SK-N-SH treated with all-trans-retinoic acid at 6 μM for 48 hours (cell line): ENCODE data around the gene ASPA.

ENCODE experiments used
- RARB ChIP-seq: fragments of 250-450 bp; sonication (Bioruptor Pico); IDR thresholded peaks from 2 replicates; pipeline ENCODE4 v1.8.0; 2021; ENCODE audit warnings: mild to moderate bottlenecking, moderate library complexity
- ZFP3 ChIP-seq: fragments of 250-450 bp; sonication (Bioruptor Pico); IDR thresholded peaks from 2 replicates; pipeline ENCODE4 v1.5.0; 2020; ENCODE audit warnings: mild to moderate bottlenecking, moderate library complexity
- TF ChIP-seq, protein P1 (sequence below): fragments of 250-450 bp; sonication (Bioruptor Pico); IDR thresholded peaks from 2 replicates; pipeline ENCODE4 v1.5.1; 2021; ENCODE audit warnings: mild to moderate bottlenecking, moderate library complexity

- TF ChIP-seq, protein P1, sequence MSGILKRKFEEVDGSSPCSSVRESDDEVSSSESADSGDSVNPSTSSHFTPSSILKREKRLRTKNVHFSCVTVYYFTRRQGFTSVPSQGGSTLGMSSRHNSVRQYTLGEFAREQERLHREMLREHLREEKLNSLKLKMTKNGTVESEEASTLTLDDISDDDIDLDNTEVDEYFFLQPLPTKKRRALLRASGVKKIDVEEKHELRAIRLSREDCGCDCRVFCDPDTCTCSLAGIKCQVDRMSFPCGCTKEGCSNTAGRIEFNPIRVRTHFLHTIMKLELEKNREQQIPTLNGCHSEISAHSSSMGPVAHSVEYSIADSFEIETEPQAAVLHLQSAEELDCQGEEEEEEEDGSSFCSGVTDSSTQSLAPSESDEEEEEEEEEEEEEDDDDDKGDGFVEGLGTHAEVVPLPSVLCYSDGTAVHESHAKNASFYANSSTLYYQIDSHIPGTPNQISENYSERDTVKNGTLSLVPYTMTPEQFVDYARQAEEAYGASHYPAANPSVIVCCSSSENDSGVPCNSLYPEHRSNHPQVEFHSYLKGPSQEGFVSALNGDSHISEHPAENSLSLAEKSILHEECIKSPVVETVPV (CRISPR knock-in tag), result no peak
- TF ChIP-seq RARB (no peak), ZFP3 (CRISPR knock-in tag) (no peak)
Observed at GRCh38 chr17:3526491-3526890, 50.7 kb downstream of the ASPA start.
